Esophagus (tissue), 2 donors: Measurements from ENCODE around the gene DIP2A. TPM values are rescaled to one million over a fixed set of nuclear protein-coding genes. Genes with fewer than 3 reads are reported as not detected.

ENCODE experiments used
- H3K27ac ChIP-seq, 2 donors: one replicate each; pipeline ENCODE4 v1.5.1; 2013; ENCODE audit warnings: low read depth in 2 of 2, mild to moderate bottlenecking in 2 of 2, inconsistent platforms in 1 of 2, low read length in 1 of 2, moderate library complexity in 1 of 2
- H3K27me3 ChIP-seq, 2 donors: one replicate each; pipeline ENCODE4 v1.6.1; 2013; ENCODE audit warnings: low read length in 2 of 2, control low read depth in 1 of 2, mild to moderate bottlenecking in 1 of 2; ENCODE audit not compliant: insufficient read depth in 2 of 2, control insufficient read depth in 1 of 2
- H3K36me3 ChIP-seq, 2 donors: one replicate each; pipeline ENCODE4 v1.6.1; 2013; ENCODE audit warnings: low read length in 1 of 2; ENCODE audit not compliant: control insufficient read depth in 2 of 2, insufficient read depth in 2 of 2
- H3K4me1 ChIP-seq, 2 donors: one replicate each; pipeline ENCODE4 v1.6.1; 2013; ENCODE audit warnings: low read length in 1 of 2; ENCODE audit not compliant: control insufficient read depth in 2 of 2, insufficient read depth in 2 of 2
- H3K4me3 ChIP-seq, 2 donors: one replicate each; pipeline ENCODE4 v1.5.1; 2013; ENCODE audit warnings: low read length in 2 of 2, mild to moderate bottlenecking in 2 of 2, low read depth in 1 of 2, moderate library complexity in 1 of 2
- H3K9me3 ChIP-seq, 2 donors: one replicate each; pipeline ENCODE4 v1.6.1; 2013; ENCODE audit warnings: mild to moderate bottlenecking in 2 of 2, low read depth in 1 of 2, low read length in 1 of 2, moderate library complexity in 1 of 2; ENCODE audit not compliant: control insufficient read depth in 2 of 2, insufficient read depth in 1 of 2
- WGBS, 2 donors: extraction: QIAGEN DNeasy Blood & Tissue Kit; methylation state at CpG; one replicate each; pipeline ENCODE4 v1.1.7; 2013; 5-methylcytosine and 5-hydroxymethylcytosine counted together
- polyA plus RNA-seq, 2 donors: library from polyadenylated mRNA; stranded (reverse); fragments of 200-250 nt; gene quantifications; one replicate each; pipeline ENCODE4 v1.2.3, GENCODE V29; 2013
- donor health status: healthy with polysubstance abuse.
- donor health status: Bipolar disorder and iron deficiency.

Gene DIP2A
- polyA plus RNA-seq, 2 donors = 15.3 to 29.7 TPM

GRCh38 chr21:46424621-46425020, 34.1 kb upstream of the DIP2A start:
- H3K27me3 ChIP-seq = no peaks in the 10 kb centered on the region
- H3K4me3 ChIP-seq = no peak overlapping the region
- H3K27ac ChIP-seq = no peak overlapping the region
- H3K4me1 ChIP-seq = no peaks in the 10 kb centered on the region
- no peaks in the 10 kb centered on the region for H3K9me3 ChIP-seq
- WGBS, 2 donors = 83 to 87% methylated on average over 13 to 14 of the region's 14 CpGs
- H3K36me3 ChIP-seq = peaks cover 7 to 63% of the 10 kb centered on the region in 2 donors

DNA sequence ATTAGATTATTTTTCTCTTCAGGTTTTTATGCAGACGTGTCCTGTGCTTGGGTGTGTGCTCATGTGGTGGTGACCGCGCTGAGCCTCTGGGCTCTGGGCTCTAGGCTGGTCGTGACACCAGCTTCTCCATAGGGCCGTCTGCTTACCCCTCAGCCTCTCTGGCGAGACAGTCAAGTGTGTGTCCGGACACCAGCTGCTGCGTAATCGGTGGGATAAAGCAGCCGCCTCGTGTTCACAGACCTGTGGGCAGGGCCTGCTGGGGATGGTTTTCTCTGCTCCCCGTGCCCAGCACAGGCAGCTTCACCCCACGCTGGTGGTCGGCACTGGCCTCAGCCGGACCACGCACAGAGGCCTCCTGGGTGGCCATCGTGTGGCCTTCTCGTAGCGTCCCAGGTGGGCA, 33.6 kb upstream of the DIP2A start:
- H3K27ac ChIP-seq = peak overlapping the region in 1 of 2 donors; percentile 2
- H3K36me3 ChIP-seq = peaks cover 7 to 60% of the 10 kb centered on the region in 2 donors
- H3K9me3 ChIP-seq = no peaks in the 10 kb centered on the region
- no peak overlapping the region for H3K4me3 ChIP-seq
- no peaks in the 10 kb centered on the region for H3K4me1 ChIP-seq
- 89 to 93% methylated on average over 19 of the region's 19 CpGs for WGBS, 2 donors
- H3K27me3 ChIP-seq = no peaks in the 10 kb centered on the region

DNA sequence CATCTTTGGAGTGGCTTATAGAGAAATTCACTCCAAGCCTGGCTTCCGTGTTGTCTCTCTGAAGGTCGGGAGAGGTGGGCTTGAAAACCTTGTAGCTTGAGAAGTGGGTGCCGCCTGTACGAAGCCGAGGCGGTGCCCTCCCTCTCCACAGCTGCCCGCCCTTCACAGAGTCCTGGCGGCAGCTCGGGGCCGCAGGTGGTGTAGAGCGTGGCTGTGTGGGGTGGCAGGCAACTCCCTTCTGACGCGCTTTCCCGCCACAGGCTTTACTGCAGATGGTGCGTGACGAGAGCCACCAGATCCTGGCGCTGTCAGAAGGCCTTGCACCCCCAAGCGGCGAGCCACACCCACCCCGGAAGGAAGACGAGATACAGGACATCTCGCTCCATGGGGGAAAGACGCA, 33.1 kb upstream of the DIP2A start:
- Histone ChIP-seq H3K36me3 (peaks cover 11 to 62% of the 10 kb centered on the region in 2 donors), H3K4me3 (no peak overlapping the region), H3K27ac (no peak overlapping the region), H3K9me3 (no peaks in the 10 kb centered on the region), H3K27me3 (no peaks in the 10 kb centered on the region), H3K4me1 (no peaks in the 10 kb centered on the region)
- 85 to 87% methylated on average over 23 of the region's 23 CpGs for WGBS, 2 donors

- H3K4me3 ChIP-seq = no peak overlapping the region
- H3K9me3 ChIP-seq = no peaks in the 10 kb centered on the region
- H3K27ac ChIP-seq = no peak overlapping the region
- WGBS, 2 donors = 90 to 97% methylated on average over 22 of the region's 22 CpGs
- H3K4me1 ChIP-seq = no peaks in the 10 kb centered on the region
- no peaks in the 10 kb centered on the region for H3K27me3 ChIP-seq
- H3K36me3 ChIP-seq = peaks cover 14 to 60% of the 10 kb centered on the region in 2 donors
Measured at GRCh38 chr21:46426313-46427046, 32.2 kb upstream of the DIP2A start.

DNA sequence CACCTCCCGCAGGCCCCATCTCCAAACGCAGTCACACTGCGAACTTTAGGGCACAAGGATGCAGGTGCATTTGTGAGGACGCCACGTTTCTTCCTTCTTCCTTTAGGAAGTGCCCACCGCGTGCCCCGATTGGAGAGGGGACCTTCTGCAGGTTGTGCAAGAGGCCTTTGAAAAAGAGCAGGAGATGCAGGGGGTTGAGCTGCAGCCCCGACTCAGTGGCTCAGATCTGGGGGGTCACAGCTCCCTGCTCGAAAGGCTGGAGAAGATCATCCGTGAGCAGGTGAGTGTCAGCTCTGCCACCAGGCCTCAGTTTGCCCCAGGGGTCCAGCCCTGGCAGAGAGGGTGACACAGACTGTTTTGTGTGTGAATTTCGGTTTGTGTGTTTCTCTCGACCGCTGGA, 31.2 kb upstream of the DIP2A start:
- H3K27ac ChIP-seq = no peak overlapping the region
- peaks cover 19 to 57% of the 10 kb centered on the region in 2 donors for H3K36me3 ChIP-seq
- no peaks in the 10 kb centered on the region for H3K9me3 ChIP-seq
- no peaks in the 10 kb centered on the region for H3K4me1 ChIP-seq
- no peak overlapping the region for H3K4me3 ChIP-seq
- no peaks in the 10 kb centered on the region for H3K27me3 ChIP-seq
- WGBS, 2 donors = 95% methylated on average over 14 of the region's 14 CpGs

- Histone ChIP-seq H3K27me3 (no peaks in the 10 kb centered on the region), H3K9me3 (no peaks in the 10 kb centered on the region), H3K27ac (no peak overlapping the region), H3K4me3 (no peak overlapping the region), H3K36me3 (peaks cover 19 to 54% of the 10 kb centered on the region in 2 donors), H3K4me1 (no peaks in the 10 kb centered on the region)
- 91 to 96% methylated on average over 23 of the region's 23 CpGs for WGBS, 2 donors
Measured at GRCh38 chr21:46428286-46428685, 30.4 kb upstream of the DIP2A start.

DNA sequence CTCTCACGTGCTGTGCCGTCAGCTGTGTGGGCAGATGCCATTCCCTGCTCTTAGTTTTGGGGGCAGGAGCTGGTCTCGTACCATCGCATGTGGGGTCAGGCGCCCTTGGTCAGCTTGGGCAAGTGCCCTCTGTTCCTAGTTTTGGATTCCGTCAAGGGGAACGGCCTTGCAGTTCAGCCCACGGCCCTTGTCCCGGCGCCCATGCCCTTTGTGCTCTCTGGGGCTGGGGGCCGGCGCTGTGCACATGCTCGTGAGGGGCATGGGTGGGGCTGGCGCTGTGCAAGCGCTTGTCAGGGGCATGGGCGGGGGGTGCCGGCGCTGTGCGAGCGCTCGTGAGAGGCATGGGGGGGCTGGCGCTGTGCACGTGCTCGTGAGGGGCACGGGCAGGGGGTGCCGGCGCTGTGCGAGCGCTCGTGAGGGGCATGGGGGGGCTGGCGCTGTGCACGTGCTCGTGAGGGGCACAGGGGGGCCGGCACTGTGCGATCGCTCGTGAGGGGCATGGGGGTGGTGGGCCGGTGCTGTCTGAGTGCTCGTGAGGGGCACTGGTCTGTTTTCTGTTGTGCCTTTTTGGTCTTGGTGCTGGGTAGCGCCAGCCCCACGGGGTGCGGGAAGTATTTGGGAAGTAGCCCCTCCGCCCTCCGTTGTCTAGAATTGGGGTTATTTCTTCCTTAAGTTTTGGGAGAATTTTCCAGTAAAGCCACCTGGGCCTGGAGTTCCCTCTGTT, 29.5 kb upstream of the DIP2A start:
- Histone ChIP-seq H3K27ac (no peak overlapping the region), H3K4me1 (no peaks in the 10 kb centered on the region), H3K4me3 (no peak overlapping the region), H3K9me3 (no peaks in the 10 kb centered on the region), H3K36me3 (peaks cover 19 to 55% of the 10 kb centered on the region in 2 donors), H3K27me3 (no peaks in the 10 kb centered on the region)
- 96% methylated on average over 44 of the region's 44 CpGs for WGBS, 2 donors

- Histone ChIP-seq H3K4me3 (no peak overlapping the region), H3K27ac (no peak overlapping the region), H3K4me1 (no peaks in the 10 kb centered on the region), H3K36me3 (peaks cover 19 to 57% of the 10 kb centered on the region in 2 donors), H3K27me3 (no peaks in the 10 kb centered on the region), H3K9me3 (no peaks in the 10 kb centered on the region)
- 87 to 91% methylated on average over 31 of the region's 31 CpGs for WGBS, 2 donors
Measured at GRCh38 chr21:46429754-46430681, 28.7 kb upstream of the DIP2A start.

DNA sequence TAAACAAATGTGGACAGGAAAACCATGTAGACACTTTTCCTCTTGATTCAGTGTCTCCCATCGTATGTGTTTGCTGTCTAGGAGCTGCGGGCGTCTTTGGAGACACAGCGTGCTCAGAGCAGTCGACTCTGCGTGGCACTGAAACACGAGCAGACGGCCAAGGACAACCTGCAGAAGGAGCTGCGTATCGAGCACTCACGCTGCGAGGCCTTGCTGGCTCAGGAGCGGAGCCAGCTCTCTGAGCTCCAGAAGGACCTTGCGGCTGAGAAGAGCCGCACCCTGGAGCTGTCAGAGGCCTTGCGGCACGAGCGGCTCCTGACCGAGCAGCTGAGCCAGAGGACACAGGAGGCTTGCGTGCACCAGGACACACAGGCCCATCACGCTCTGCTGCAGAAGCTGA, 27.2 kb upstream of the DIP2A start:
- 93 to 94% methylated on average over 21 of the region's 21 CpGs for WGBS, 2 donors
- Histone ChIP-seq H3K27ac (no peak overlapping the region), H3K9me3 (no peaks in the 10 kb centered on the region), H3K27me3 (no peaks in the 10 kb centered on the region), H3K36me3 (peaks cover 19 to 60% of the 10 kb centered on the region in 2 donors), H3K4me1 (no peaks in the 10 kb centered on the region), H3K4me3 (no peak overlapping the region)
